IMR-90 (cell line): ENCODE results near the gene ZFHX3. TPM values are rescaled to one million over a fixed set of nuclear protein-coding genes. Genes with fewer than 3 reads are reported as not detected.
"Not testable (repeated sequence)": the region's sequence is repeated elsewhere in the genome, so short reads cannot be mapped to it uniquely, and the experiment has no call there.

Source experiments
- ATAC-seq: fragments of 200-7000 bp; cut with Tn5 transposase; 2 replicates; pipeline ENCODE4 v1.9.1; 2020; ENCODE audit warnings: low read depth, mild to moderate bottlenecking, moderate library complexity
- BruUV-seq: library from RNA; stranded (reverse); fragments of 400-500 nt; replicated peaks from 2 replicates; lab custom pipeline; 2021; lab: Mats Ljungman, UMichigan
- CTCF ChIA-PET: fragments of 300-600 bp; formaldehyde crosslinking; extraction: SDS; loops from one replicate; lab custom pipeline; 2021; ENCODE audit warnings: antibody characterized with exemption; lab: Yijun Ruan, JAX
- POLR2A ChIA-PET: fragments of 300-600 bp; sonication (Branson Sonifier 250); formaldehyde crosslinking; loops from one replicate; lab custom pipeline; 2022; ENCODE audit warnings: antibody characterized with exemption; ENCODE audit not compliant: unreplicated experiment; lab: Charles Lee
- DNase-seq: peaks from one replicate; pipeline ENCODE4 v3.0.0; 2013
- H2AFZ ChIP-seq: replicated peaks from 2 replicates; pipeline ENCODE3; 2013; ENCODE audit warnings: low read length, mild to moderate bottlenecking; ENCODE audit not compliant: poor library complexity
- H2AK5ac ChIP-seq: 2 replicates; pipeline ENCODE4 v1.6.1; 2013; ENCODE audit warnings: low read depth, low read length, inconsistent platforms
- H2AK9ac ChIP-seq: replicated peaks from 2 replicates; pipeline ENCODE3; 2013; ENCODE audit warnings: mild to moderate bottlenecking, low read depth, low read length, moderate library complexity; ENCODE audit not compliant: poor library complexity
- H2BK120ac ChIP-seq: 2 replicates; pipeline ENCODE4 v1.6.1; 2013; ENCODE audit warnings: low read depth, low read length, inconsistent platforms
- H2BK15ac ChIP-seq: 3 replicates; pipeline ENCODE4 v1.6.1; 2013; ENCODE audit warnings: low read depth, low read length, inconsistent platforms
- H2BK20ac ChIP-seq: 2 replicates; pipeline ENCODE4 v1.6.1; 2013; ENCODE audit warnings: low read depth, mild to moderate bottlenecking, inconsistent platforms, low read length, moderate library complexity
- H2BK5ac ChIP-seq: 2 replicates; pipeline ENCODE4 v1.6.1; 2013; ENCODE audit warnings: mild to moderate bottlenecking, low read depth, low read length, inconsistent platforms; ENCODE audit not compliant: poor library complexity, severe bottlenecking
- H3K14ac ChIP-seq: replicated peaks from 2 replicates; pipeline ENCODE4 v1.6.1; 2013; ENCODE audit warnings: low read depth, low read length, inconsistent platforms
- H3K18ac ChIP-seq: 2 replicates; pipeline ENCODE4 v1.6.1; 2013; ENCODE audit warnings: low read depth, low read length, control low read depth
- H3K23ac ChIP-seq: 2 replicates; pipeline ENCODE4 v1.6.1; 2013; ENCODE audit warnings: low read depth, low read length, inconsistent platforms
- H3K27ac ChIP-seq: 2 replicates; pipeline ENCODE4 v1.5.1; 2013; ENCODE audit warnings: mild to moderate bottlenecking, control low read depth, low read length; ENCODE audit not compliant: insufficient read depth
- H3K27me3 ChIP-seq: 2 replicates; pipeline ENCODE4 v1.6.1; 2013; ENCODE audit warnings: low read length; ENCODE audit not compliant: control insufficient read depth, insufficient read depth
- H3K36me3 ChIP-seq: 2 replicates; pipeline ENCODE4 v1.6.1; 2013; ENCODE audit warnings: low read length, mixed read lengths; ENCODE audit not compliant: control insufficient read depth, insufficient read depth
- H3K4ac ChIP-seq: 2 replicates; pipeline ENCODE4 v1.6.1; 2013; ENCODE audit warnings: low read depth, low read length, inconsistent platforms
- H3K4me1 ChIP-seq: 2 replicates; pipeline ENCODE4 v1.6.1; 2013; ENCODE audit warnings: low read length, mixed read lengths; ENCODE audit not compliant: control insufficient read depth, insufficient read depth
- H3K4me2 ChIP-seq: 2 replicates; pipeline ENCODE4 v1.6.1; 2013; ENCODE audit warnings: low read depth, mild to moderate bottlenecking, control low read depth, low read length, moderate library complexity
- H3K4me3 ChIP-seq: 2 replicates; pipeline ENCODE4 v1.5.1; 2013; ENCODE audit warnings: low read depth, mild to moderate bottlenecking, control low read depth, low read length, moderate library complexity; ENCODE audit not compliant: insufficient read depth
- H3K56ac ChIP-seq: 2 replicates; pipeline ENCODE4 v1.6.1; 2013; ENCODE audit warnings: low read length, inconsistent platforms; ENCODE audit not compliant: insufficient read depth; ENCODE audit errors: extremely low read depth
- H3K79me1 ChIP-seq, 2 experiments: 2 replicates each; pipeline ENCODE4 v1.6.1; 2013; ENCODE audit warnings: low read length in 2 of 2, inconsistent platforms in 1 of 2, low read depth in 1 of 2
- H3K9ac ChIP-seq: 2 replicates; pipeline ENCODE4 v1.6.1; 2013; ENCODE audit warnings: low read depth, low read length, control low read depth
- H3K9me1 ChIP-seq: 2 replicates; pipeline ENCODE4 v1.6.1; 2013; ENCODE audit warnings: low read length, inconsistent platforms; ENCODE audit not compliant: insufficient read depth
- H3K9me3 ChIP-seq: 2 replicates; pipeline ENCODE4 v1.6.1; 2013; ENCODE audit warnings: low read length; ENCODE audit not compliant: control insufficient read depth, insufficient read depth
- H4K20me1 ChIP-seq: 2 replicates; pipeline ENCODE4 v1.6.1; 2013; ENCODE audit warnings: low read length, inconsistent platforms; ENCODE audit not compliant: insufficient read depth
- H4K5ac ChIP-seq: 2 replicates; pipeline ENCODE4 v1.6.1; 2013; ENCODE audit warnings: mild to moderate bottlenecking, low read depth, low read length, control low read depth
- H4K8ac ChIP-seq, 2 experiments: 2 replicates each; pipeline ENCODE4 v1.6.1; 2013; ENCODE audit warnings: low read depth in 2 of 2, low read length in 2 of 2, control low read depth in 1 of 2, inconsistent platforms in 1 of 2
- H4K91ac ChIP-seq: 2 replicates; pipeline ENCODE4 v1.6.1; 2013; ENCODE audit warnings: low read depth, low read length, inconsistent platforms; ENCODE audit not compliant: insufficient read depth
- CHD1 ChIP-seq: IDR thresholded peaks from 2 replicates; pipeline ENCODE4 v1.6.1; 2012; ENCODE audit warnings: low read depth, low read length, improper control_type of control experiment
- WGBS, 2 experiments: methylation state at CpG; one replicate each; pipeline versions ENCODE4 v1.1.5 to v1.1.7; 2013; ENCODE audit warnings: missing lambda C conversion rate in 2 of 2; ENCODE audit not compliant: insufficient read length in 1 of 2; ENCODE audit errors: extremely low coverage in 2 of 2; 5-methylcytosine and 5-hydroxymethylcytosine counted together
- dilution Hi-C: fragments of 300-500 bp; cut with HindIII; formaldehyde crosslinking; loops from one replicate; pipeline ENCODE4 v1.14.3; 2018; ENCODE audit warnings: low sequenced_read_pairs; ENCODE audit not compliant: unreplicated experiment
- in situ Hi-C: fragments of 300-500 bp; cut with MboI; formaldehyde crosslinking; loops from 3 replicates; pipeline ENCODE4 v1.14.3; 2019; ENCODE audit warnings: low sequenced_read_pairs, inconsistent platforms, mixed read lengths
- intact Hi-C: fragments of 100-400 bp; cut with micrococcal nuclease; formaldehyde crosslinking; loops from 2 replicates; pipeline ENCODE4 v1.10.0; 2022
- polyA plus RNA-seq, 3 experiments: library from polyadenylated mRNA; depleted of rRNA; stranded (reverse); fragments of >200 nt; gene quantifications; 2 replicates each; pipeline ENCODE4 v1.2.3, GENCODE V29; 2012; ENCODE audit warnings: low replicate concordance in 1 of 3
- total RNA-seq: library from RNA; depleted of rRNA; stranded (reverse); fragments of >200 nt; gene quantifications from 2 replicates; pipeline ENCODE4 v1.2.3, GENCODE V29; 2012

ZFHX3 gene
- total and polyA plus RNA-seq, 2 of the 4 experiments (the other 2 are of a cell fraction) = 1.4 to 1.7 TPM

DNA sequence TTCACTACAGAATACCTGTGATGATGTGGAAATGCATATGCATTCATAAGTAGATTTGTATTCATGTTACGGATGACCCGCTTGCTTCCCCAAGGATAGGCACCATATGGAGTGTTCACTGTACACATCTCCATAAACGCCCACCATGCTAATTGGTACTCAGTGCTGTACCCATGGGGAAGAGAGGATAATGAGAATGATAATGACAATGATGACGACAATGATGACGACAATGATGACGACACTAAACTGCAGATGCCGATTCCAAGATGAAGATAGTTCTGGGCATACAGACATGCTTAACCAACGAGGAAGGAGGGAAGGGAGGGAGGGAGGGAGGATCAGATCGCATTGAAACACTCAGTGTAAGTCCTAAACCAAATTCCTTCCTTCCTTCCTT is 26.5 kb upstream of the ZFHX3 start:
- peaks cover 8% of the 10 kb centered on the region for H3K4me1 ChIP-seq
- intact Hi-C loops = no loop called here
- H3K18ac ChIP-seq = no peak overlapping the region
- H3K56ac ChIP-seq = no peak overlapping the region
- H2AK5ac ChIP-seq = no peak overlapping the region
- H2AFZ ChIP-seq = no peak overlapping the region
- in situ Hi-C loops = loop anchor here (25.0 kb wide), 1 partner anchor 1213 kb away; the partner anchor contains the start of gene PSMD7
- H2BK5ac ChIP-seq = no peak overlapping the region
- TF ChIP-seq CHD1 = no peak
- H2BK20ac ChIP-seq = no peak overlapping the region
- H3K36me3 ChIP-seq = no peaks in the 10 kb centered on the region
- no peaks in the 10 kb centered on the region for H3K79me1 ChIP-seq
- dilution Hi-C loops = no loop called here
- WGBS, 2 experiments = no CpG with 5 or more reads among the region's 9 CpGs
- no TSS peak for BruUV-seq
- no peaks in the 10 kb centered on the region for H4K20me1 ChIP-seq
- H3K9me3 ChIP-seq = no peaks in the 10 kb centered on the region
- H3K4me2 ChIP-seq = no peak overlapping the region
- H3K4ac ChIP-seq = no peak overlapping the region
- H4K91ac ChIP-seq = no peak overlapping the region
- no peak overlapping the region for H3K4me3 ChIP-seq
- ChIA-PET CTCF (no interaction called here), POLR2A (no interaction called here)
- no peak overlapping the region for H3K23ac ChIP-seq
- H3K9me1 ChIP-seq = no peaks in the 10 kb centered on the region
- H2BK120ac ChIP-seq = no peak overlapping the region
- H2BK15ac ChIP-seq = no peak overlapping the region
- H4K5ac ChIP-seq = no peak overlapping the region
- H3K27me3 ChIP-seq = no peaks in the 10 kb centered on the region
- H3K27ac ChIP-seq = no peak overlapping the region
- ATAC-seq = no peak
- H4K8ac ChIP-seq = no peak overlapping the region
- no peak overlapping the region for H3K9ac ChIP-seq
- no peak overlapping the region for H2AK9ac ChIP-seq
- no peak for DNase-seq
- no peak overlapping the region for H3K14ac ChIP-seq

GRCh38 chr16:73072051-73072450 is 24.1 kb upstream of the ZFHX3 start:
- H3K36me3 ChIP-seq, CTCF ChIA-PET, H3K9me1 ChIP-seq, H4K8ac ChIP-seq, POLR2A ChIA-PET, H2BK5ac ChIP-seq, H3K4me2 ChIP-seq, H3K56ac ChIP-seq, BruUV-seq, H2AK9ac ChIP-seq, H3K27ac ChIP-seq, dilution Hi-C loops, H3K9ac ChIP-seq, H4K20me1 ChIP-seq, H3K4me3 ChIP-seq, H4K91ac ChIP-seq, H3K4ac ChIP-seq, H2BK15ac ChIP-seq, H3K23ac ChIP-seq, H4K5ac ChIP-seq, H2BK120ac ChIP-seq, H3K14ac ChIP-seq, ATAC-seq, DNase-seq, intact Hi-C loops, H2BK20ac ChIP-seq, H3K79me1 ChIP-seq, H3K9me3 ChIP-seq, H2AFZ ChIP-seq, H3K18ac ChIP-seq, H3K27me3 ChIP-seq: not testable (repeated sequence)
- WGBS, 2 experiments = 100% methylated on average over 3 of the region's 9 CpGs; no CpG with 5 or more reads in 1 of the 2 experiments
- in situ Hi-C loops = loop anchor here (25.0 kb wide), 1 partner anchor 1215 kb away; the partner anchor contains the start of gene PSMD7
- H3K4me1 ChIP-seq = peaks cover 25% of the 10 kb centered on the region
- H2AK5ac ChIP-seq = peak overlapping the region; percentile 25; the same call in 1 of the 2 replicates
